Activated naive CD4-positive, alpha-beta T cell treated with anti-CD3 and anti-CD28 coated beads for 36 hours (primary cell): ENCODE results near the gene TFPI. TPM values are rescaled to one million over a fixed set of nuclear protein-coding genes. Genes with fewer than 3 reads are reported as not detected.

ENCODE experiments used
- CTCF ChIA-PET: fragments of 350-600 bp; sonication (Branson Sonifier 250); formaldehyde crosslinking; loops from one replicate; lab custom pipeline; 2021; ENCODE audit warnings: antibody characterized with exemption; lab: Charles Lee
- DNase-seq: peaks from one replicate; pipeline ENCODE4 v3.0.0-alpha.2; 2020
- H3K27ac Mint-ChIP-seq: one replicate; pipeline ENCODE4 v1.8.0; 2021; ENCODE audit warnings: mild to moderate bottlenecking, mixed read lengths
- H3K27me3 Mint-ChIP-seq: one replicate; pipeline ENCODE4 v1.8.0; 2021; ENCODE audit warnings: low read depth, mixed read lengths
- H3K36me3 Mint-ChIP-seq: one replicate; pipeline ENCODE4 v1.8.0; 2021; ENCODE audit warnings: low read depth, mixed read lengths
- H3K4me1 Mint-ChIP-seq: one replicate; pipeline ENCODE4 v1.8.0; 2021; ENCODE audit warnings: low read depth, mixed read lengths
- H3K4me3 Mint-ChIP-seq: one replicate; pipeline ENCODE4 v1.8.0; 2021; ENCODE audit warnings: mild to moderate bottlenecking, moderate library complexity, mixed read lengths
- H3K9me3 Mint-ChIP-seq: one replicate; pipeline ENCODE4 v1.8.0; 2021; ENCODE audit warnings: mixed read lengths
- intact Hi-C: fragments of 100-400 bp; cut with micrococcal nuclease; formaldehyde crosslinking; loops from one replicate; pipeline ENCODE4 v1.15.1; 2023
- total RNA-seq, 2 experiments: library from RNA; stranded (reverse); gene quantifications; one replicate each; pipeline ENCODE4 v1.2.3, GENCODE V29; 2021

TFPI gene
- total RNA-seq, 2 experiments from 2014 or later: not detected

- CTCF ChIA-PET: no interaction called here
- peaks cover 19% of the 10 kb centered on the region for H3K27me3 Mint-ChIP-seq
- no peak overlapping the region for H3K4me3 Mint-ChIP-seq
- no peaks in the 10 kb centered on the region for H3K9me3 Mint-ChIP-seq
- H3K36me3 Mint-ChIP-seq: no peaks in the 10 kb centered on the region
- peaks cover 5% of the 10 kb centered on the region for H3K4me1 Mint-ChIP-seq
- H3K27ac Mint-ChIP-seq: no peak overlapping the region
- no peak for DNase-seq
- intact Hi-C loops: no loop called here
Measured at GRCh38 chr2:187509667-187510417, 44.4 kb downstream of the TFPI start.

- Mint-ChIP-seq H3K27ac (no peak overlapping the region), H3K27me3 (peaks cover 20% of the 10 kb centered on the region), H3K4me1 (peaks cover 9% of the 10 kb centered on the region), H3K36me3 (no peaks in the 10 kb centered on the region), H3K9me3 (no peaks in the 10 kb centered on the region), H3K4me3 (no peak overlapping the region)
- intact Hi-C loops: no loop called here
- no peak for DNase-seq
- CTCF ChIA-PET: no interaction called here
Measured at GRCh38 chr2:187506416-187506815, 47.8 kb downstream of the TFPI start.

- Mint-ChIP-seq H3K4me1 (peaks cover 9% of the 10 kb centered on the region), H3K4me3 (no peak overlapping the region), H3K36me3 (no peaks in the 10 kb centered on the region), H3K27me3 (peaks cover 19% of the 10 kb centered on the region), H3K9me3 (no peaks in the 10 kb centered on the region), H3K27ac (no peak overlapping the region)
- DNase-seq: no peak
- intact Hi-C loops: no loop called here
- CTCF ChIA-PET: no interaction called here
Measured at GRCh38 chr2:187505065-187505672, 49.1 kb downstream of the TFPI start.

GRCh38 chr2:187504312-187504921, 49.8 kb downstream of the TFPI start:
- Mint-ChIP-seq H3K27ac (no peak overlapping the region), H3K27me3 (peaks cover 12% of the 10 kb centered on the region), H3K36me3 (no peaks in the 10 kb centered on the region), H3K9me3 (no peaks in the 10 kb centered on the region), H3K4me1 (peaks cover 4% of the 10 kb centered on the region), H3K4me3 (no peak overlapping the region)
- DNase-seq: no peak
- CTCF ChIA-PET: interaction anchor here (3.6 kb wide), 1 partner anchor 77 kb away, joined by 34 read pairs; no protein-coding TSS in a partner anchor
- intact Hi-C loops: loop anchor here (5.0 kb wide), 1 partner anchor 1908 kb away; no protein-coding TSS in a partner anchor

- H3K36me3 Mint-ChIP-seq: no peaks in the 10 kb centered on the region
- H3K9me3 Mint-ChIP-seq: no peaks in the 10 kb centered on the region
- intact Hi-C loops: loop anchor here (5.0 kb wide), 1 partner anchor 1909 kb away; no protein-coding TSS in a partner anchor
- DNase-seq: no peak
- no peak overlapping the region for H3K4me3 Mint-ChIP-seq
- peaks cover 10% of the 10 kb centered on the region for H3K27me3 Mint-ChIP-seq
- peaks cover 4% of the 10 kb centered on the region for H3K4me1 Mint-ChIP-seq
- CTCF ChIA-PET: interaction anchor here (0.7 to 3.6 kb wide), 4 partner anchors 12 to 518 kb away, joined by 4 to 34 read pairs (median 4); no protein-coding TSS in a partner anchor
- no peak overlapping the region for H3K27ac Mint-ChIP-seq
Measured at GRCh38 chr2:187503700-187504099, 50.5 kb downstream of the TFPI start.

- intact Hi-C loops: loop anchor here (5.0 kb wide), 1 partner anchor 1910 kb away; no protein-coding TSS in a partner anchor
- peaks cover 4% of the 10 kb centered on the region for H3K4me1 Mint-ChIP-seq
- no peaks in the 10 kb centered on the region for H3K9me3 Mint-ChIP-seq
- no peak overlapping the region for H3K4me3 Mint-ChIP-seq
- CTCF ChIA-PET: interaction anchor here (0.6 to 3.6 kb wide), 3 partner anchors 64 to 99 kb away, joined by 3 to 34 read pairs (median 4); no protein-coding TSS in a partner anchor
- H3K27ac Mint-ChIP-seq: no peak overlapping the region
- H3K36me3 Mint-ChIP-seq: no peaks in the 10 kb centered on the region
- H3K27me3 Mint-ChIP-seq: peaks cover 6% of the 10 kb centered on the region
- no peak for DNase-seq
Measured at GRCh38 chr2:187502467-187502866, 51.8 kb downstream of the TFPI start.

GRCh38 chr2:187500585-187501359, 53.5 kb downstream of the TFPI start:
- Mint-ChIP-seq H3K36me3 (no peaks in the 10 kb centered on the region), H3K27me3 (peaks cover 4% of the 10 kb centered on the region), H3K27ac (no peak overlapping the region), H3K9me3 (no peaks in the 10 kb centered on the region), H3K4me1 (peaks cover 4% of the 10 kb centered on the region), H3K4me3 (no peak overlapping the region)
- CTCF ChIA-PET: interaction anchor here (0.6 to 3.6 kb wide), 23 partner anchors 8 to 1014 kb away, joined by 3 to 89 read pairs (median 5); partner anchors contain the start of gene CALCRL
- DNase-seq: no peak
- intact Hi-C loops: loop anchor here (1.0 to 5.0 kb wide), 5 partner anchors 80 to 1912 kb away; no protein-coding TSS in a partner anchor

GRCh38 chr2:187499941-187500532, 54.2 kb downstream of the TFPI start:
- no peak overlapping the region for H3K4me3 Mint-ChIP-seq
- peaks cover 4% of the 10 kb centered on the region for H3K27me3 Mint-ChIP-seq
- H3K4me1 Mint-ChIP-seq: peaks cover 4% of the 10 kb centered on the region
- DNase-seq: peak; percentile 75
- CTCF ChIA-PET: interaction anchor here (0.6 to 2.9 kb wide), 28 partner anchors 9 to 1607 kb away, joined by 3 to 89 read pairs (median 4); partner anchors contain the start of gene CALCRL
- H3K36me3 Mint-ChIP-seq: no peaks in the 10 kb centered on the region
- no peaks in the 10 kb centered on the region for H3K9me3 Mint-ChIP-seq
- no peak overlapping the region for H3K27ac Mint-ChIP-seq
- intact Hi-C loops: loop anchor here (1.0 to 5.0 kb wide), 5 partner anchors 80 to 1912 kb away; no protein-coding TSS in a partner anchor

GRCh38 chr2:187497858-187498463, 56.3 kb downstream of the TFPI start:
- no peaks in the 10 kb centered on the region for H3K27me3 Mint-ChIP-seq
- H3K27ac Mint-ChIP-seq: no peak overlapping the region
- H3K4me3 Mint-ChIP-seq: no peak overlapping the region
- intact Hi-C loops: no loop called here
- CTCF ChIA-PET: interaction anchor here (2.9 kb wide), 1 partner anchor 85 kb away, joined by 89 read pairs; no protein-coding TSS in a partner anchor
- DNase-seq: no peak
- H3K4me1 Mint-ChIP-seq: no peaks in the 10 kb centered on the region
- no peaks in the 10 kb centered on the region for H3K36me3 Mint-ChIP-seq
- H3K9me3 Mint-ChIP-seq: peaks cover 4% of the 10 kb centered on the region

GRCh38 chr2:187497140-187497539, 57.1 kb downstream of the TFPI start:
- no peak overlapping the region for H3K4me3 Mint-ChIP-seq
- H3K36me3 Mint-ChIP-seq: no peaks in the 10 kb centered on the region
- peaks cover 6% of the 10 kb centered on the region for H3K9me3 Mint-ChIP-seq
- no peaks in the 10 kb centered on the region for H3K27me3 Mint-ChIP-seq
- intact Hi-C loops: no loop called here
- no peak for DNase-seq
- H3K4me1 Mint-ChIP-seq: no peaks in the 10 kb centered on the region
- CTCF ChIA-PET: no interaction called here
- no peak overlapping the region for H3K27ac Mint-ChIP-seq

- Mint-ChIP-seq H3K36me3 (no peaks in the 10 kb centered on the region), H3K4me3 (no peak overlapping the region), H3K4me1 (no peaks in the 10 kb centered on the region), H3K9me3 (peaks cover 9% of the 10 kb centered on the region), H3K27ac (no peak overlapping the region), H3K27me3 (no peaks in the 10 kb centered on the region)
- intact Hi-C loops: no loop called here
- DNase-seq: no peak
- CTCF ChIA-PET: interaction anchor here (0.6 to 1.0 kb wide), 2 partner anchors 86 to 88 kb away, joined by 3 to 5 read pairs; no protein-coding TSS in a partner anchor
Measured at GRCh38 chr2:187495324-187495723, 58.9 kb downstream of the TFPI start.
